Measurements from ENCODE around the gene ZNF644.
"Not testable (repeated sequence)": the region's sequence is repeated elsewhere in the genome, so short reads cannot be mapped to it uniquely, and the experiment has no call there.

The ZNF644 gene

GRCh38 chr1:91021686-91022517, at the start of gene ZNF644:
Gene ZNF644 (minus strand): TSS chr1:91022035. CDS start chr1:90982353, 39,682 bp downstream.
- in situ Hi-C loops (cut with MboI; ENCODE audit: low sequenced_read_pairs, unreplicated experiment), result no loop called here
- peak; percentile 90 for DNase-seq (ENCODE audit: low spot score)
- no peak for TF ChIP-seq CTCF (IDR thresholded peaks at IDR 0.05; ENCODE audit: borderline replicate concordance, control extremely low read depth, extremely low read depth, insufficient read depth, missing control alignments)

GRCh38 chr1:91070298-91070697, 48.5 kb upstream of the ZNF644 start:
- in situ Hi-C loops (cut with MboI; ENCODE audit: low sequenced_read_pairs, unreplicated experiment), result no loop called here
- no peak for TF ChIP-seq CTCF (IDR thresholded peaks at IDR 0.05; ENCODE audit: borderline replicate concordance, control extremely low read depth, extremely low read depth, insufficient read depth, missing control alignments)
- DNase-seq (ENCODE audit: low spot score), result no peak

- no peak for TF ChIP-seq CTCF (IDR thresholded peaks at IDR 0.05; ENCODE audit: borderline replicate concordance, control extremely low read depth, extremely low read depth, insufficient read depth, missing control alignments)
- in situ Hi-C loops (cut with MboI; ENCODE audit: low sequenced_read_pairs, unreplicated experiment), result no loop called here
- DNase-seq (ENCODE audit: low spot score), result no peak
These were observed 44.7 kb upstream of the ZNF644 start for GRCh38 chr1:91066538-91066937.

GRCh38 chr1:91065337-91065736, 43.5 kb upstream of the ZNF644 start:
- no peak for TF ChIP-seq CTCF (IDR thresholded peaks at IDR 0.05; ENCODE audit: borderline replicate concordance, control extremely low read depth, extremely low read depth, insufficient read depth, missing control alignments)
- in situ Hi-C loops (cut with MboI; ENCODE audit: low sequenced_read_pairs, unreplicated experiment), result no loop called here
- no peak for DNase-seq (ENCODE audit: low spot score)

GRCh38 chr1:91063403-91063802, 41.6 kb upstream of the ZNF644 start:
- in situ Hi-C loops (cut with MboI; ENCODE audit: low sequenced_read_pairs, unreplicated experiment); DNase-seq (ENCODE audit: low spot score): not testable (repeated sequence)

- in situ Hi-C loops (cut with MboI; ENCODE audit: low sequenced_read_pairs, unreplicated experiment), result no loop called here
These were observed 37.3 kb upstream of the ZNF644 start for GRCh38 chr1:91059157-91059556.

More at GRCh38 chr1:91059157-91059556, 37.3 kb upstream of the ZNF644 start:
- DNase-seq (ENCODE audit: low spot score), result no peak
- TF ChIP-seq CTCF (IDR thresholded peaks at IDR 0.05; ENCODE audit: borderline replicate concordance, control extremely low read depth, extremely low read depth, insufficient read depth, missing control alignments), result no peak

Measured in GM13976 (cell line).